NCI-H1930 (cell line): ENCODE measurements around the gene UGT1A4.

ENCODE experiments used
- DNase-seq, 2 experiments: peaks; one replicate each; lab custom pipeline; 2025; lab: John Stamatoyannopoulos, UW

UGT1A4 gene

GRCh38 chr2:233811732-233812131 is 93.2 kb downstream of the UGT1A4 start:
- DNase-seq, result no peak

GRCh38 chr2:233813236-233814055 is 94.9 kb downstream of the UGT1A4 start:
- no peak for DNase-seq

GRCh38 chr2:233814056-233814835 is 95.7 kb downstream of the UGT1A4 start:
- DNase-seq, result no peak

GRCh38 chr2:233815861-233816260 is 97.3 kb downstream of the UGT1A4 start:
- DNase-seq, result no peak

GRCh38 chr2:233816334-233816733 is 97.8 kb downstream of the UGT1A4 start:
- DNase-seq, result no peak

GRCh38 chr2:233816771-233817170 is 98.2 kb downstream of the UGT1A4 start:
- DNase-seq, result no peak

GRCh38 chr2:233817361-233817911 is 98.9 kb downstream of the UGT1A4 start:
- no peak for DNase-seq

GRCh38 chr2:233817995-233818638 is 99.6 kb downstream of the UGT1A4 start:
- no peak for DNase-seq

GRCh38 chr2:233818639-233819621 is 100.4 kb downstream of the UGT1A4 start:
- no peak for DNase-seq

- DNase-seq, result no peak
Measured at GRCh38 chr2:233819884-233820773, 101.6 kb downstream of the UGT1A4 start.

- DNase-seq, result no peak
Measured at GRCh38 chr2:233820774-233821105, 102.2 kb downstream of the UGT1A4 start.

GRCh38 chr2:233821196-233821595 is 102.7 kb downstream of the UGT1A4 start:
- no peak for DNase-seq

GRCh38 chr2:233821709-233822100 is 103.2 kb downstream of the UGT1A4 start:
- DNase-seq, result no peak

GRCh38 chr2:233822101-233822771 is 103.7 kb downstream of the UGT1A4 start:
- no peak for DNase-seq
